VCaP (cell line): ENCODE measurements around the gene ZFAND3.

Experiments used
- H3K27ac ChIP-seq: fragments of 450-650 bp; 2 replicates; pipeline ENCODE4 v1.5.1; 2017
- TF ChIP-seq, protein P1 (sequence below): fragments of 450-650 bp; conservative IDR thresholded peaks from 2 replicates; pipeline ENCODE4 v1.5.1; 2017; ENCODE audit warnings: mild to moderate bottlenecking, moderate library complexity

ZFAND3 gene

DNA sequence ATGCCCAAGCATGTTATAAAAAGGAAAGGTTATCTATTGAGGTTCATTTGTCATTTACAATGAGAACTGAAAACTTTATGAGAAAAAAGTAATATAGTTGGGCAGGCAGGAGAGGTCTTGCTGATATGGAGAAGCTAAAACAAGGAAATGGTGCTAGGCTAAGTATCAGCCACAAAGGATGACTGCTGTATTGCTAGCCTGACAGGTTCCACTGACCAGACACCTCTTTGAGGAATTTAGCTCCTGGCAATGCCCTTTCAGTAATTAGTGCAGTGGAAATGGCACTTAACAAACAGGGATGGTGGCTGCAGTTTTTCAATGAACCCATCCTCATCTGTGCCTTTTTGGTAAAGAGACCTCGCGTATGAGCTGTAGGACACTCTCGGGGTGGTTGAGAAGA is 284.4 kb downstream of the ZFAND3 start:
- TF ChIP-seq, protein P1, sequence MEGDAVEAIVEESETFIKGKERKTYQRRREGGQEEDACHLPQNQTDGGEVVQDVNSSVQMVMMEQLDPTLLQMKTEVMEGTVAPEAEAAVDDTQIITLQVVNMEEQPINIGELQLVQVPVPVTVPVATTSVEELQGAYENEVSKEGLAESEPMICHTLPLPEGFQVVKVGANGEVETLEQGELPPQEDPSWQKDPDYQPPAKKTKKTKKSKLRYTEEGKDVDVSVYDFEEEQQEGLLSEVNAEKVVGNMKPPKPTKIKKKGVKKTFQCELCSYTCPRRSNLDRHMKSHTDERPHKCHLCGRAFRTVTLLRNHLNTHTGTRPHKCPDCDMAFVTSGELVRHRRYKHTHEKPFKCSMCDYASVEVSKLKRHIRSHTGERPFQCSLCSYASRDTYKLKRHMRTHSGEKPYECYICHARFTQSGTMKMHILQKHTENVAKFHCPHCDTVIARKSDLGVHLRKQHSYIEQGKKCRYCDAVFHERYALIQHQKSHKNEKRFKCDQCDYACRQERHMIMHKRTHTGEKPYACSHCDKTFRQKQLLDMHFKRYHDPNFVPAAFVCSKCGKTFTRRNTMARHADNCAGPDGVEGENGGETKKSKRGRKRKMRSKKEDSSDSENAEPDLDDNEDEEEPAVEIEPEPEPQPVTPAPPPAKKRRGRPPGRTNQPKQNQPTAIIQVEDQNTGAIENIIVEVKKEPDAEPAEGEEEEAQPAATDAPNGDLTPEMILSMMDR, result no peak
- H3K27ac ChIP-seq, result no peak overlapping the region

DNA sequence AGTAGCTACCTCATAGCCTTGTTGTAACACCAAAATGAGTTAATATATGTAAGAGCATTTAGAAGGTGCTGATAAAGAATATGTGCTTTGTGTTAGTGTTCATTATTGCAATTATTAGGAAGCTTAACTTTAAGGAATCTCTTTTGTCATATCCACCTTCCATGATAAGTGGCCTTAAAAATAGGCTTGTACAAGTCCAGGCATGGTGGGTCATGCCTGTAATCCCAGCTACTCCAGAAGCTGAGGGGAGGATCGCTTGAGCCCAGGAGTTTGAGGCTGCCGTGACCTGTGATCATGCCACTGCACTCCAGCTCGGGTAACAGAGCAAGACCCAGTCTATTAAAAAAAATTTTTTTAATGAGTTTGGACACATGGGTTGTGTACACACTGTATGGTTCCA is 285.5 kb downstream of the ZFAND3 start:
- no peak overlapping the region for H3K27ac ChIP-seq
- TF ChIP-seq, protein P1, result no peak

DNA sequence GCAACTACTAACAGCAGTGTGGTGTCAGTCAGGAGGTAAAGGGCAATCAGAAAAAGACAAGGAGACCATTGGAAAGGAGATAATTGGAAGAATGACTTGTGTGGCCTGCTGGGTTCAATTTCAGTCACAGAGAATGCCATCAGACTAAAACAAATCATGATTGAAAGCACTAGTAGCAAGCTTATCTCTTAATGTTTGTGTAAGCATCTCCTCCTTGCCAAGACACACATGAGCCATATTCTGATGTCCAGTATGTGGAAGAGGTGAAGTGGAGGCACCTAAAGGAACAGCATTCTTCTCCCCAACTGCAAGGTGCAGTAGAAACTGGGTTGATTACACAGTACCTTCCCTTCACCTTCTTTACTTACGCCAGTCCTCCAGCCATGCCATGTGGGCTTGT is 287.5 kb downstream of the ZFAND3 start:
- TF ChIP-seq, protein P1, result no peak
- peak overlapping the region; percentile 41 for H3K27ac ChIP-seq

DNA sequence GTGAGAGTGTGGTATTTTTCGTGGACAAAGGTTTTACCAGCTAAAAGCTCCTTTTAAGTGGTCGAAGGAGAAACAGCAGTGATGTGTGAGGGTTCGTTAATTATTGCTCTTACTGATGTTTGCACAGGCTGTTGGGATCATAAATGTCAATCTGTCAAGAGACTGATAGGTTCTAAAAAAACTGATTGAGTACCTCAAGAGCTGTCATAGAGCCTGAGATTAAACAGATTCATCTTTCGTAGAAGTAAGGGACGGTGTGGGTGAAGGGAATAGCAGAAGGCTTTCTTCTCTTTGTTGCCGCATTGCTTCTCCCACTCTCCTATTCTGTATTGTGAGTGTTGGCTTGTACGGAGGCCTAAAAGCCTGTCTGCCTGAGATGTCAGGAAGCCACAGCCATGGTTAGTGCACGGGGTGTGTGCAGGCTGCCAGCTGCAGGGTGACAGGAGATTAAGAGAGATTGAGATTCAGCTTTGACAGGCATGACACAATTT is 291.0 kb downstream of the ZFAND3 start:
- TF ChIP-seq, protein P1, result no peak
- no peak overlapping the region for H3K27ac ChIP-seq

DNA sequence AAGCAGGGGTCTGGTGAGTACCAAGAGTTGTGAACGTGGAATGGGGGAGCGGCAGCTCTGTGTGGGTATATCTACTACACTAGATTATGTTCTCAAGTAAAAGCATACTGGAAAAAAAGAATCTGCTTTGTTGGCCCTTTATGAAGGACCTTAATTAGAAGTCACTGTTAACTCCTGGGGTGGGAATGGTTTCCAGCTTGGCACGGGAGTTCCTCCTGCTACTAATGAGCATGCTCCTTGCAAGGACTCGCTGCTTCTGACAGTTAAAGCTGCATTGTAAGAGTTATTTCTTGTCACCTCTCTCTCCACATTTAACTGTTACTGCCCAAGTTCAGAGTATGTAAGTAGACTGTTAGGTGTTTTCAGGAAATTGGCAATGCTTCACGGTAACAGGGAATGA is 292.7 kb downstream of the ZFAND3 start:
- no peak overlapping the region for H3K27ac ChIP-seq
- TF ChIP-seq, protein P1, result no peak

DNA sequence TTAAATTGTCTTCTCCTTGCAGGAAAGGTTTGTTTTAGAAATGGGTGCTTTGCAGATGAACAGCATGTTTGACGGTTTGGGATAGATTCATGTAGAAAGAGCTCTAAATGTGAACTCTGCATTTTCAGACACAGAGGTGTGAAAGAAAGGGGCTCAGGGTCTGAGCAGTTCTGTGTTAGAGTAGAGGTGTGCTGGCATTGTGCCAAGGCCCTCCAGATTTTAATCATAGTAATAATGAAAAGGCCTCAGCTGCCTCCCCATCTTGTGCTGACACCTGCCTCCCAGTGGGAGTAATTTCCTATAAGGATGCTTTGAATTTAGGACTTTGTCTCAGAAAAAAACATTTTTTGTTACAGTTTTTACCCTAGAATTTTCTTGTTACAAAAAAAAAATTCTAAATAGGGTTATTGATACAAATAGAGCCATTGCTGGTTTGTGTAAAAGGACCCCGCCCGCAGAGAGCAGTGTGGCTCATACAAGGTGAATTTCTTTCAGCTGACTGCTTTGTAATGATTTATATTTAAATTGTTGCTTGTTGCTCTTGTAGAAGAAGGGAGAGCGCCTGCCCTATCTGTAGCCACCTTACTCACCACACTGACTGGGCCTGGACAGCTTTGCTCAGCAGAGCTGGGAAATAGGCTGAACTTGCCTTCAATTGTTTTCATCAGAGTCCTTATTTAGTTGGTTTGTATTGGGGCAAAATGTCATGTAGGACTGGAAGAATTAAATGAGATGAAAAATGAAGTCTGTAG is 294.5 kb downstream of the ZFAND3 start:
- H3K27ac ChIP-seq, result no peak overlapping the region
- TF ChIP-seq, protein P1, result no peak

DNA sequence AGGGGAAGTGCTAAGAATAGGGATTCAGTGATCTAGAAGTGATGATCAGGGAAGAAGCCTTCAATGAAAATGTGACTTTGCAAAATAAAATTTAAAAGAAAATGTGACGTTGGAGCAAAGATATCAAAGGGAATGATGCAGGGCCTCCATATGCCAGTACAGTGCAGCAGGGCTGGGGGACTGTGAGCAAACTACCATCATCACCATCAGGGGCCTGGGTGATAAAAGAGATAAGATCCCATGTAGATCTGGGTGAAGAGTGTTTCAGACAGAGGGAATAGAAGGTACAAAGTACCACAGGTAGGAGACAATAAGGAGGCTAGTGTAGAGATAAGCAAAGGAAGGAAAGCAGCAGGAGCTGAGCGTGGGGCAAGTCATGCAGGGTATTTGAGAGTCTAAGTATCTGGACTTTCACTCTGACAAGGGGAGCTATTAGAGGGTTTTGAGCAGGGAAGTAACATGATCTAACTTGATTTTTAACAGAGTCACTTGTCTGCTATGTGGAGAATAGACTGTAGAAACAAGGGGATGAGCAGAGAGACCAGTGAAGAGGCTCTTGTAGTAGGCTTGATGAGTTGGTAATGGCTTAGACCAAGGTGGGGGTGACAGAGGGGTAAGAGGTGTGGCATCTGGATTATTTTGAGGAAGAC is 295.6 kb downstream of the ZFAND3 start:
- TF ChIP-seq, protein P1, result no peak
- H3K27ac ChIP-seq, result no peak overlapping the region
